Mesendoderm (in vitro differentiated cells): ENCODE results near the gene FAN1.

Source experiments
- DNase-seq: peaks from one replicate; pipeline ENCODE4 v3.0.0; 2013
- H2AK5ac ChIP-seq: 2 replicates; pipeline ENCODE4 v1.6.1; 2013; ENCODE audit warnings: low read length, inconsistent platforms
- H2BK120ac ChIP-seq: 2 replicates; pipeline ENCODE4 v1.6.1; 2013; ENCODE audit warnings: low read depth, mild to moderate bottlenecking, low read length, moderate library complexity, mixed read lengths
- H2BK15ac ChIP-seq: replicated peaks from 2 replicates; pipeline ENCODE4 v1.6.1; 2013; ENCODE audit warnings: low read depth, mild to moderate bottlenecking, moderate library complexity
- H2BK5ac ChIP-seq: 2 replicates; pipeline ENCODE4 v1.6.1; 2013; ENCODE audit warnings: low read length, inconsistent platforms
- H3K18ac ChIP-seq: 2 replicates; pipeline ENCODE4 v1.6.1; 2013; ENCODE audit warnings: mild to moderate bottlenecking, low read length, mixed read lengths
- H3K23ac ChIP-seq: one replicate; pipeline ENCODE4 v1.6.1; 2013; ENCODE audit warnings: low read length
- H3K27ac ChIP-seq: 2 replicates; pipeline ENCODE4 v1.5.1; 2013; ENCODE audit warnings: low read depth, mild to moderate bottlenecking, inconsistent platforms, low read length, moderate library complexity
- H3K27me3 ChIP-seq: 2 replicates; pipeline ENCODE4 v1.6.1; 2013; ENCODE audit warnings: low read length, control low read depth, mild to moderate bottlenecking, inconsistent platforms; ENCODE audit not compliant: insufficient read depth, poor library complexity
- H3K36me3 ChIP-seq: 2 replicates; pipeline ENCODE4 v1.6.1; 2013; ENCODE audit warnings: low read length, inconsistent platforms; ENCODE audit not compliant: control insufficient read depth, insufficient read depth
- H3K4ac ChIP-seq: one replicate; pipeline ENCODE4 v1.6.1; 2013; ENCODE audit warnings: low read depth, mild to moderate bottlenecking, low read length, moderate library complexity
- H3K4me1 ChIP-seq: 2 replicates; pipeline ENCODE4 v1.6.1; 2013; ENCODE audit warnings: low read depth, low read length, inconsistent platforms; ENCODE audit not compliant: control insufficient read depth
- H3K4me2 ChIP-seq: 2 replicates; pipeline ENCODE4 v1.6.1; 2013; ENCODE audit warnings: low read length
- H3K4me3 ChIP-seq: 2 replicates; pipeline ENCODE4 v1.5.1; 2013; ENCODE audit warnings: mild to moderate bottlenecking, low read length
- H3K56ac ChIP-seq: one replicate; pipeline ENCODE4 v1.6.1; 2013; ENCODE audit warnings: low read length
- H3K79me1 ChIP-seq: 2 replicates; pipeline ENCODE4 v1.6.1; 2013; ENCODE audit warnings: low read length, inconsistent platforms
- H3K79me2 ChIP-seq: 2 replicates; pipeline ENCODE4 v1.6.1; 2013; ENCODE audit warnings: mild to moderate bottlenecking, low read length; ENCODE audit not compliant: control insufficient read depth, insufficient read depth
- H3K9ac ChIP-seq: 2 replicates; pipeline ENCODE4 v1.6.1; 2013; ENCODE audit warnings: low read length, inconsistent platforms
- H4K5ac ChIP-seq: one replicate; pipeline ENCODE4 v1.6.1; 2013; ENCODE audit warnings: low read length
- H4K8ac ChIP-seq: one replicate; pipeline ENCODE4 v1.6.1; 2013; ENCODE audit warnings: low read depth, mild to moderate bottlenecking, control low read depth, low read length, moderate library complexity
- WGBS: extraction: QIAGEN DNeasy Blood & Tissue Kit; methylation state at CpG from one replicate; pipeline ENCODE4 v1.1.7; 2013; ENCODE audit warnings: low lambda C conversion rate, missing lambda C conversion rate; ENCODE audit not compliant: insufficient coverage; ENCODE audit errors: extremely low coverage; 5-methylcytosine and 5-hydroxymethylcytosine counted together

Gene FAN1

DNA sequence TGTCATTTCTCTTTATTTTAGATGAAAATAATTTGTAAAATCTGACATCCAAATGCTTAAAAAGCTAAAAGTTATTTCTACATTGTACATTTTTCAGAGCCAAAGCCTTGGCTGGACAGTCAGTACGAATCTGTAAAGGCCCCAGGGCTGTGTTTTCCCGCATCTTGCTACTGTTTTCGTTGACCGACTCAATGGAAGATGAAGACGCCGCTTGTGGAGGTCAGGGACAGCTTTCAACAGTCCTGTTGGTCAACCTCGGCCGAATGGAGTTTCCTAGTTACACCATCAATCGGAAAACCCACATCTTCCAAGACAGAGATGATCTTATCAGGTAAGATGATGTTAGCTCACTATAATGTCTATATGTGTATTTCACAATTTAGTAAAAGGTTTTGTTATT is 10.0 kb downstream of the FAN1 start:
- Histone ChIP-seq H3K27ac (no peak overlapping the region), H3K4ac (no peak overlapping the region), H3K27me3 (no peaks in the 10 kb centered on the region), H3K79me2 (no peaks in the 10 kb centered on the region), H3K9ac (no peak overlapping the region), H4K5ac (no peak overlapping the region), H3K36me3 (peaks cover 2% of the 10 kb centered on the region), H2AK5ac (no peak overlapping the region), H3K4me2 (no peak overlapping the region), H3K79me1 (no peaks in the 10 kb centered on the region), H4K8ac (no peak overlapping the region), H2BK15ac (no peak overlapping the region), H3K23ac (no peak overlapping the region), H2BK120ac (no peak overlapping the region), H2BK5ac (no peak overlapping the region), H3K56ac (no peak overlapping the region), H3K4me1 (no peaks in the 10 kb centered on the region), H3K4me3 (no peak overlapping the region), H3K18ac (no peak overlapping the region)
- no CpG with 5 or more reads among the region's 9 CpGs for WGBS
- DNase-seq, result no peak

DNA sequence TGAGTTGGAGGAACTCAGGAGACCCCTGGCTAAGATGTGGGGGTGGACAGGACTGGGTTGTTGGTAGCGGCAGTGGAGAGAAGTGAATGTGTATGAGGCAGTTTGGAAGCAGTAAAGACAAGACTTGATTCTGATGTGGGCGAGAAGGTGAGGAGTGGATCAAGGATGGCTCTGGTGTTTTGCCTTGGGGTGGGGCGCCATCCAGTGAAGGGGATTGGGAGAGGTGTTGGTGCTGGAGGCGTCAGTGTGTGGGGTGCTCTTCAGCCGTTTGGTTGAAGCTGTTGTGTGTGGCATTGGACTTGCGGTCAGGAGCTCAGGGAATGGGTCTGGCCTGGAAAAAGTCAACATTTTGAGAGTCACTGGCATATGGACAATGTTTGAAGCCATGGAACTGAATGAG is 13.3 kb downstream of the FAN1 start:
- Histone ChIP-seq H2BK15ac (no peak overlapping the region), H3K4me3 (no peak overlapping the region), H3K36me3 (peaks cover 2% of the 10 kb centered on the region), H3K27ac (no peak overlapping the region), H3K27me3 (no peaks in the 10 kb centered on the region), H2BK5ac (no peak overlapping the region), H3K9ac (no peak overlapping the region), H4K8ac (no peak overlapping the region), H3K4me2 (no peak overlapping the region), H3K79me1 (no peaks in the 10 kb centered on the region), H2BK120ac (no peak overlapping the region), H3K4ac (no peak overlapping the region), H4K5ac (no peak overlapping the region), H3K79me2 (no peaks in the 10 kb centered on the region), H3K4me1 (no peaks in the 10 kb centered on the region), H3K18ac (no peak overlapping the region), H3K56ac (no peak overlapping the region), H3K23ac (no peak overlapping the region), H2AK5ac (no peak overlapping the region)
- WGBS, result no CpG with 5 or more reads among the region's 6 CpGs
- no peak for DNase-seq

DNA sequence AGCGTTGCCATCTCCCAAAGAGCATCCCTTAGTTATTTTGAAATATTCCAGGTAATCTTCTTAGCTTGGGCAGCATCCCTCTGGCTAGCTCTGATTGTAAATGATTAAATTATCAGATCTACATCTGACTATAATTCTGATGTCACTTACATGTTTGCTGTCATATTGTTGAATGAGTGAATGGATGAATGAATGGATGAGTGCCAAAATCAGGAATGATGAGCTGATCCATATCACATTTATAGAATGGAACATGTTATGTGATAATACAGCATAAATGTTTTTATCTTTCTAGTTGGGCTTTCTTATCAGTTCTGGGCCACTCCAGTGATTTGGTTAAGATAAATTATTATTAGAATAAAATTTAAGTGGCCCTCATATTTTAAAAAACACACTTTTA is 14.0 kb downstream of the FAN1 start:
- Histone ChIP-seq H2BK5ac (no peak overlapping the region), H3K9ac (no peak overlapping the region), H3K27me3 (no peaks in the 10 kb centered on the region), H3K23ac (no peak overlapping the region), H2AK5ac (no peak overlapping the region), H2BK120ac (no peak overlapping the region), H2BK15ac (no peak overlapping the region), H3K56ac (no peak overlapping the region), H3K4me1 (peaks cover 3% of the 10 kb centered on the region), H3K4me2 (no peak overlapping the region), H4K5ac (no peak overlapping the region), H3K4me3 (no peak overlapping the region), H4K8ac (no peak overlapping the region), H3K27ac (no peak overlapping the region), H3K18ac (no peak overlapping the region), H3K79me2 (no peaks in the 10 kb centered on the region), H3K36me3 (peaks cover 2% of the 10 kb centered on the region), H3K79me1 (no peaks in the 10 kb centered on the region), H3K4ac (no peak overlapping the region)
- DNase-seq, result no peak
- WGBS, result no CpG with 5 or more reads among the region's 1 CpG

DNA sequence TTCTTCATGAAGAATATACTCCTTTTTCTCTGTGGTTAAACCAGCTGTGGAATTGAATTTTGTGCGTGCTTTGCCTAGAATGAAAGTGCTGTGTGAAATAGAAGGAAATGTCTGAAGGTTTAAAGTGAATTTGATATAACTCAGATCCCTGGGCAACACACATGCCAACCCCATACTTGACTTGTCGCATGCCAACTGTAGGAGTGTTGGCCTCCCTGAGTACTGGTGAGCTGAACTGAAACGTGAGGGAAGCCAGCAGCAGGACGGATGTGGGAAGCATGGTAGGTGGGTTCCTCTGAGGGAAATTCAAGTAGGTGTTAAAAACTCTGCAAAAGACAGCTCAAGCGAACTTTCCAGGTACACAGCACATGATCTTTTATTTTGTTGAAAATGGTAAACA is 14.7 kb downstream of the FAN1 start:
- no CpG with 5 or more reads among the region's 5 CpGs for WGBS
- H4K5ac ChIP-seq, result no peak overlapping the region
- no peak for DNase-seq
- no peak overlapping the region for H4K8ac ChIP-seq
- H3K18ac ChIP-seq, result no peak overlapping the region
- H2BK120ac ChIP-seq, result no peak overlapping the region
- no peak overlapping the region for H3K4me3 ChIP-seq
- no peak overlapping the region for H2BK15ac ChIP-seq
- H2BK5ac ChIP-seq, result no peak overlapping the region
- H3K4ac ChIP-seq, result no peak overlapping the region
- H3K56ac ChIP-seq, result no peak overlapping the region
- H3K27ac ChIP-seq, result no peak overlapping the region
- H3K27me3 ChIP-seq, result no peaks in the 10 kb centered on the region
- H3K79me2 ChIP-seq, result no peaks in the 10 kb centered on the region
- no peak overlapping the region for H3K23ac ChIP-seq
- H3K9ac ChIP-seq, result no peak overlapping the region
- peaks cover 2% of the 10 kb centered on the region for H3K36me3 ChIP-seq
- no peak overlapping the region for H2AK5ac ChIP-seq
- H3K79me1 ChIP-seq, result no peaks in the 10 kb centered on the region
- H3K4me2 ChIP-seq, result no peak overlapping the region
- peaks cover 4% of the 10 kb centered on the region for H3K4me1 ChIP-seq

GRCh38 chr15:30919877-30920550 is 16.3 kb downstream of the FAN1 start:
- H3K36me3 ChIP-seq, result peaks cover 4% of the 10 kb centered on the region
- no peaks in the 10 kb centered on the region for H3K79me2 ChIP-seq
- no peaks in the 10 kb centered on the region for H3K79me1 ChIP-seq
- no peak overlapping the region for H2AK5ac ChIP-seq
- no peak overlapping the region for H3K4me3 ChIP-seq
- no peak overlapping the region for H2BK15ac ChIP-seq
- peaks cover 4% of the 10 kb centered on the region for H3K4me1 ChIP-seq
- H3K18ac ChIP-seq, result no peak overlapping the region
- H3K4ac ChIP-seq, result no peak overlapping the region
- H3K27ac ChIP-seq, result no peak overlapping the region
- no peaks in the 10 kb centered on the region for H3K27me3 ChIP-seq
- H2BK120ac ChIP-seq, result no peak overlapping the region
- no peak overlapping the region for H2BK5ac ChIP-seq
- H3K56ac ChIP-seq, result no peak overlapping the region
- H3K23ac ChIP-seq, result no peak overlapping the region
- WGBS, result 100% methylated on average over 1 of the region's 5 CpGs
- no peak overlapping the region for H3K4me2 ChIP-seq
- no peak overlapping the region for H4K8ac ChIP-seq
- H3K9ac ChIP-seq, result no peak overlapping the region
- H4K5ac ChIP-seq, result no peak overlapping the region
- no peak for DNase-seq

- Histone ChIP-seq H4K8ac (no peak overlapping the region), H3K4ac (no peak overlapping the region), H2BK120ac (no peak overlapping the region), H2AK5ac (no peak overlapping the region), H3K23ac (no peak overlapping the region), H3K27me3 (no peaks in the 10 kb centered on the region), H3K9ac (no peak overlapping the region), H3K79me2 (no peaks in the 10 kb centered on the region), H3K18ac (no peak overlapping the region), H3K56ac (no peak overlapping the region), H3K79me1 (no peaks in the 10 kb centered on the region), H4K5ac (no peak overlapping the region), H3K4me3 (no peak overlapping the region), H3K4me1 (peaks cover 4% of the 10 kb centered on the region), H2BK15ac (no peak overlapping the region), H2BK5ac (no peak overlapping the region), H3K27ac (no peak overlapping the region), H3K36me3 (peaks cover 6% of the 10 kb centered on the region), H3K4me2 (no peak overlapping the region)
- no CpG with 5 or more reads among the region's 4 CpGs for WGBS
- DNase-seq, result no peak
These were observed 17.4 kb downstream of the FAN1 start for GRCh38 chr15:30921106-30921505.
